ENCODE data around the gene HDAC10. TPM values are rescaled to one million over a fixed set of nuclear protein-coding genes. Genes with fewer than 3 reads are reported as not detected.
A peak's percentile ranks its signal among the peaks of the same experiment; 100 is the strongest.

Gene HDAC10
- total and polyA plus RNA-seq, 7 donors = 7.2 to 47.4 (median 12.5) TPM

DNA sequence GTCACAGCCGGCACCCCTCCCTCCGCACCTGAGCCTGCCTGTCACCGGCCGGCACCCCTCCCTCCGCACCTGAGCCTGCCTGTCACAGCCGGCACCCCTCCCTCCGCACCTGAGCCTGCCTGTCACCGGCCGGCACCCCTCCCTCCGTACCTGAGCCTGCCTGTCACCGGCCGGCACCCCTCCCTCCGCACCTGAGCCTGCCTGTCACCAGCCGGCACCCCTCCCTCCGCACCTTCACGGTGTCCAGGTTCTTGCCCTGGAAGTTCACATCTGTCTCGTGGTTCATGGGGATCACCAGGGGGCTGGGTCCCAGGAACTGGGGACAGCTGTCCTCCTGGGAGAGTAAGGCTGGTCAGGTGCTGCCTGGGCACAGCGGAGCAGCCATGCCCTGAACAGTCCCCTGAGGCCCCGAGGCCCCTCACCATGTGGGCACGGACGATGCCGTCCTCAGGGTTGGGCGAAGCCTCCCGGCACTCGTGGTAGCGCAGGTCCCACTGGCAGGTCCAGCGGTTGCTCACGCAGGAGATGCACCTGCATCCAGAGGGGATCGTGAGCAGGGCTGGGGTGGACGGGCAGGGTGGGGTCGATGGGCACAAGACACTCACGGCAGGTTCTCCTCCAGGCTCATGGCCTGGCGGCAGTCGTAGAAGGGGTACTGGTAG lies 34.6 kb upstream of the HDAC10 start:
- WGBS, 2 donors = 94 to 95% methylated on average over 33 to 34 of the region's 34 CpGs
- peaks cover 0 to 15% (median 9%) of the 10 kb centered on the region in 4 donors for H3K4me1 ChIP-seq
- peaks cover 77 to 93% (median 85%) of the 10 kb centered on the region in 4 donors for H3K36me3 ChIP-seq
- TF ChIP-seq POLR2A (IDR thresholded peaks at IDR 0.05) = no peak
- TF ChIP-seq, protein P1, sequence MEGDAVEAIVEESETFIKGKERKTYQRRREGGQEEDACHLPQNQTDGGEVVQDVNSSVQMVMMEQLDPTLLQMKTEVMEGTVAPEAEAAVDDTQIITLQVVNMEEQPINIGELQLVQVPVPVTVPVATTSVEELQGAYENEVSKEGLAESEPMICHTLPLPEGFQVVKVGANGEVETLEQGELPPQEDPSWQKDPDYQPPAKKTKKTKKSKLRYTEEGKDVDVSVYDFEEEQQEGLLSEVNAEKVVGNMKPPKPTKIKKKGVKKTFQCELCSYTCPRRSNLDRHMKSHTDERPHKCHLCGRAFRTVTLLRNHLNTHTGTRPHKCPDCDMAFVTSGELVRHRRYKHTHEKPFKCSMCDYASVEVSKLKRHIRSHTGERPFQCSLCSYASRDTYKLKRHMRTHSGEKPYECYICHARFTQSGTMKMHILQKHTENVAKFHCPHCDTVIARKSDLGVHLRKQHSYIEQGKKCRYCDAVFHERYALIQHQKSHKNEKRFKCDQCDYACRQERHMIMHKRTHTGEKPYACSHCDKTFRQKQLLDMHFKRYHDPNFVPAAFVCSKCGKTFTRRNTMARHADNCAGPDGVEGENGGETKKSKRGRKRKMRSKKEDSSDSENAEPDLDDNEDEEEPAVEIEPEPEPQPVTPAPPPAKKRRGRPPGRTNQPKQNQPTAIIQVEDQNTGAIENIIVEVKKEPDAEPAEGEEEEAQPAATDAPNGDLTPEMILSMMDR (IDR thresholded peaks at IDR 0.05) = no peak
- no peak for TF ChIP-seq EP300 (IDR thresholded peaks at IDR 0.05)
- TF ChIP-seq POLR2AphosphoS5 (IDR thresholded peaks at IDR 0.05) = no peak
- no peak overlapping the region for H3K27ac ChIP-seq
- intact Hi-C loops (cut with DNase I) = no loop called here
- DNase-seq = no peak
- H3K27me3 ChIP-seq = no peaks in the 10 kb centered on the region
- no peaks in the 10 kb centered on the region for H3K9me3 ChIP-seq
- H3K4me3 ChIP-seq = no peak overlapping the region

DNA sequence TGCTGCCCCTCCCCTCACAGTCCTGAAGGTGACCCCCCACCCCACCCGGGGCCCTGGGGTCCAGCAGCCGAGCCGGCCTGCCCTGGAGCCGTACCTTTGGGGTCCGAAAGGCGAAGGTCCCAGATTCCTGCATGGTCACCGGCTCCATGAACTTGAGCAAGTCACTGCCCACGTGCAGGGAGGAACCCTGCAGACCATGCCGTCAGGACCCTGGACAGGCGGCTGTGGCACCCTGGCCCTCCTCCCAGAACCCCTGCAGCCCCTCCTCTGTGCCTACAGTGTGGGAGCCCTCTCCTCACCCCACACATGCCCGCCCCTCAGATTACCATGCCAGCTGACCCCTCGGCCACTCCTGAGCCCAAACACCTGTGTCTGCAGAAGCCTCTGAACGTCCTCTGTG lies 33.4 kb upstream of the HDAC10 start:
- H3K36me3 ChIP-seq = peaks cover 79 to 95% (median 89%) of the 10 kb centered on the region in 4 donors
- no peaks in the 10 kb centered on the region for H3K9me3 ChIP-seq
- no peak for TF ChIP-seq POLR2A (IDR thresholded peaks at IDR 0.05)
- no peak for TF ChIP-seq POLR2AphosphoS5 (IDR thresholded peaks at IDR 0.05)
- TF ChIP-seq EP300 (IDR thresholded peaks at IDR 0.05) = no peak
- TF ChIP-seq, protein P1 (IDR thresholded peaks at IDR 0.05) = no peak
- peaks cover 0 to 15% (median 9%) of the 10 kb centered on the region in 4 donors for H3K4me1 ChIP-seq
- 90 to 91% methylated on average over 13 of the region's 13 CpGs for WGBS, 2 donors
- H3K4me3 ChIP-seq = no peak overlapping the region
- H3K27ac ChIP-seq = no peak overlapping the region
- DNase-seq = no peak
- intact Hi-C loops (cut with DNase I) = no loop called here
- H3K27me3 ChIP-seq = no peaks in the 10 kb centered on the region

DNA sequence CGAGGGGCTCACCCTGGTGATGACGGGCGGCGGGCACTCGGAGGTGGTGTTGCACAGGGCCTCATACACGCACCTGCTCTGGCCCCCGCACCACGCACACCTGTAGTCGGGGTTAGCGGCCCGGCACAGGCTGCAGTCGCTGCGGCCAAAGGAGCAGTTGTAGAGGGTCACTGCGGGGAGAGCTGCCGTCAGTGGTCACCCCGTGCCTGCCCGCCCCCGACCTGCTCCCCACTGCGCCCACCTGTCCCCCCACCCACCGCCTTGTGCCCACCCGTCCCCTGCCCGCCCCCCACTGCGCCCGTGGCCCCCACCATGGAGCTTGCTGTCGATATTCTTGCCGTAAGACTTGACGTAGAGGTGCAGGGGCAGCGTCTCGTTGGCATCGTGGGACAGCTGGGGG lies 32.8 kb upstream of the HDAC10 start:
- H3K27ac ChIP-seq = no peak overlapping the region
- no peak overlapping the region for H3K4me3 ChIP-seq
- peaks cover 0 to 15% (median 9%) of the 10 kb centered on the region in 4 donors for H3K4me1 ChIP-seq
- intact Hi-C loops (cut with DNase I) = no loop called here
- DNase-seq = no peak
- no peak for TF ChIP-seq POLR2AphosphoS5 (IDR thresholded peaks at IDR 0.05)
- TF ChIP-seq POLR2A (IDR thresholded peaks at IDR 0.05) = no peak
- TF ChIP-seq, protein P1 (IDR thresholded peaks at IDR 0.05) = no peak
- no peak for TF ChIP-seq EP300 (IDR thresholded peaks at IDR 0.05)
- H3K27me3 ChIP-seq = no peaks in the 10 kb centered on the region
- H3K36me3 ChIP-seq = peaks cover 79 to 95% (median 88%) of the 10 kb centered on the region in 4 donors
- H3K9me3 ChIP-seq = no peaks in the 10 kb centered on the region
- 95% methylated on average over 30 of the region's 30 CpGs for WGBS, 2 donors

DNA sequence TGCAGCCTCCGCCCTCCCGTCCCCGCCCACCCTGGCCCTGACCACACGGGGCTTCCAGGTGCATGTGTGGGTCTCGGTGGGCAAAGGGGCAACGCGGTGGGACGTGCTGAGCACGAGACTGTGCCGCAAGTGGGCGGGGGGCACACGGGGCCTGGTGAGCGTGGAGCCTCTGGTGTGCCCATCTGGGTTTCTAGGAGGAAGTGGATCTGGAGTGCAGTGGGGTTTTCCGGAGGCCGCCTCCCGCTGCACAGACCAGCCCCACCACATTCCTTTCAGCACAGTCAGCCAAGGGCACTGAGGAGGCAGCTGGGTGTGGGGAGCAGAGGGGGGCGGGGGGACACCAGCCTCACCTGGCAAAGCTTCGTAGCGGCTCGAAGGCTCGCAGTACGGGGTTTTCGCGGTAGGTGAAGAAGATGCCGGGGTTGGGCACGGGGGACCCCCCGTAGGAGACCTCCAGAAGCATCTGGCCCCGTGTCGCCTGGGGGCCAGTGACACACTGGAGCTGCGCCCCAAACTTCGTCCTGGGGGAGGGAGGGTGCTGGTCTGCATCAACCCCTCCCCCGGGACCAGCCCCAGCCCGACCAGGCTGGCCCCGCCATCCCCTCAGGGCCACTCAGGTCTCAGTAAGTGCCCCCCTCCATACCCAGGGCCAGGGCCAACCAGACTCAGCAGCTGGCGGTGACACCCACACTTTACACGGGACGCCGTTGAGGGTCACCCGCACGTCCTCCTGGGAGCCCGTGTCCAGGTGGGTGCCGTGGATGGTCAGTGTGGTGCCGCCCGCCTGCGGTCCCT lies 31.5 kb upstream of the HDAC10 start:
- WGBS, 2 donors = 79 to 80% methylated on average over 45 of the region's 45 CpGs
- Histone ChIP-seq H3K27me3 (no peaks in the 10 kb centered on the region), H3K9me3 (no peaks in the 10 kb centered on the region), H3K4me3 (no peak overlapping the region), H3K27ac (peak overlapping the region; percentile 11 to 59 (median 27)), H3K4me1 (peaks cover 0 to 15% (median 9%) of the 10 kb centered on the region in 4 donors), H3K36me3 (peaks cover 80 to 95% (median 88%) of the 10 kb centered on the region in 4 donors)
- TF ChIP-seq, protein P1 (IDR thresholded peaks at IDR 0.05) = no peak
- TF ChIP-seq POLR2A (IDR thresholded peaks at IDR 0.05) = no peak
- intact Hi-C loops (cut with DNase I) = no loop called here
- no peak for DNase-seq
